IMR-90 (cell line): ENCODE measurements around the gene IL1RAP. TPM values are rescaled to one million over a fixed set of nuclear protein-coding genes. Genes with fewer than 3 reads are reported as not detected.

ENCODE experiments used
- ATAC-seq: fragments of 200-7000 bp; cut with Tn5 transposase; 2 replicates; pipeline ENCODE4 v1.9.1; 2020; ENCODE audit warnings: low read depth, mild to moderate bottlenecking, moderate library complexity
- BruUV-seq: library from RNA; stranded (reverse); fragments of 400-500 nt; replicated peaks from 2 replicates; lab custom pipeline; 2021; lab: Mats Ljungman, UMichigan
- CTCF ChIA-PET: fragments of 300-600 bp; formaldehyde crosslinking; extraction: SDS; loops from one replicate; lab custom pipeline; 2021; ENCODE audit warnings: antibody characterized with exemption; lab: Yijun Ruan, JAX
- POLR2A ChIA-PET: fragments of 300-600 bp; sonication (Branson Sonifier 250); formaldehyde crosslinking; loops from one replicate; lab custom pipeline; 2022; ENCODE audit warnings: antibody characterized with exemption; ENCODE audit not compliant: unreplicated experiment; lab: Charles Lee
- DNase-seq: peaks from one replicate; pipeline ENCODE4 v3.0.0; 2013
- H2AFZ ChIP-seq: replicated peaks from 2 replicates; pipeline ENCODE3; 2013; ENCODE audit warnings: low read length, mild to moderate bottlenecking; ENCODE audit not compliant: poor library complexity
- H2AK5ac ChIP-seq: 2 replicates; pipeline ENCODE4 v1.6.1; 2013; ENCODE audit warnings: low read depth, low read length, inconsistent platforms
- H2AK9ac ChIP-seq: replicated peaks from 2 replicates; pipeline ENCODE3; 2013; ENCODE audit warnings: mild to moderate bottlenecking, low read depth, low read length, moderate library complexity; ENCODE audit not compliant: poor library complexity
- H2BK120ac ChIP-seq: 2 replicates; pipeline ENCODE4 v1.6.1; 2013; ENCODE audit warnings: low read depth, low read length, inconsistent platforms
- H2BK15ac ChIP-seq: 3 replicates; pipeline ENCODE4 v1.6.1; 2013; ENCODE audit warnings: low read depth, low read length, inconsistent platforms
- H2BK20ac ChIP-seq: 2 replicates; pipeline ENCODE4 v1.6.1; 2013; ENCODE audit warnings: low read depth, mild to moderate bottlenecking, inconsistent platforms, low read length, moderate library complexity
- H2BK5ac ChIP-seq: 2 replicates; pipeline ENCODE4 v1.6.1; 2013; ENCODE audit warnings: mild to moderate bottlenecking, low read depth, low read length, inconsistent platforms; ENCODE audit not compliant: poor library complexity, severe bottlenecking
- H3K14ac ChIP-seq: replicated peaks from 2 replicates; pipeline ENCODE4 v1.6.1; 2013; ENCODE audit warnings: low read depth, low read length, inconsistent platforms
- H3K18ac ChIP-seq: 2 replicates; pipeline ENCODE4 v1.6.1; 2013; ENCODE audit warnings: low read depth, low read length, control low read depth
- H3K23ac ChIP-seq: 2 replicates; pipeline ENCODE4 v1.6.1; 2013; ENCODE audit warnings: low read depth, low read length, inconsistent platforms
- H3K27ac ChIP-seq: 2 replicates; pipeline ENCODE4 v1.5.1; 2013; ENCODE audit warnings: mild to moderate bottlenecking, control low read depth, low read length; ENCODE audit not compliant: insufficient read depth
- H3K27me3 ChIP-seq: 2 replicates; pipeline ENCODE4 v1.6.1; 2013; ENCODE audit warnings: low read length; ENCODE audit not compliant: control insufficient read depth, insufficient read depth
- H3K36me3 ChIP-seq: 2 replicates; pipeline ENCODE4 v1.6.1; 2013; ENCODE audit warnings: low read length, mixed read lengths; ENCODE audit not compliant: control insufficient read depth, insufficient read depth
- H3K4ac ChIP-seq: 2 replicates; pipeline ENCODE4 v1.6.1; 2013; ENCODE audit warnings: low read depth, low read length, inconsistent platforms
- H3K4me1 ChIP-seq: 2 replicates; pipeline ENCODE4 v1.6.1; 2013; ENCODE audit warnings: low read length, mixed read lengths; ENCODE audit not compliant: control insufficient read depth, insufficient read depth
- H3K4me2 ChIP-seq: 2 replicates; pipeline ENCODE4 v1.6.1; 2013; ENCODE audit warnings: low read depth, mild to moderate bottlenecking, control low read depth, low read length, moderate library complexity
- H3K4me3 ChIP-seq: 2 replicates; pipeline ENCODE4 v1.5.1; 2013; ENCODE audit warnings: low read depth, mild to moderate bottlenecking, control low read depth, low read length, moderate library complexity; ENCODE audit not compliant: insufficient read depth
- H3K56ac ChIP-seq: 2 replicates; pipeline ENCODE4 v1.6.1; 2013; ENCODE audit warnings: low read length, inconsistent platforms; ENCODE audit not compliant: insufficient read depth; ENCODE audit errors: extremely low read depth
- H3K79me1 ChIP-seq, 2 experiments: 2 replicates each; pipeline ENCODE4 v1.6.1; 2013; ENCODE audit warnings: low read length in 2 of 2, inconsistent platforms in 1 of 2, low read depth in 1 of 2
- H3K9ac ChIP-seq: 2 replicates; pipeline ENCODE4 v1.6.1; 2013; ENCODE audit warnings: low read depth, low read length, control low read depth
- H3K9me1 ChIP-seq: 2 replicates; pipeline ENCODE4 v1.6.1; 2013; ENCODE audit warnings: low read length, inconsistent platforms; ENCODE audit not compliant: insufficient read depth
- H3K9me3 ChIP-seq: 2 replicates; pipeline ENCODE4 v1.6.1; 2013; ENCODE audit warnings: low read length; ENCODE audit not compliant: control insufficient read depth, insufficient read depth
- H4K20me1 ChIP-seq: 2 replicates; pipeline ENCODE4 v1.6.1; 2013; ENCODE audit warnings: low read length, inconsistent platforms; ENCODE audit not compliant: insufficient read depth
- H4K5ac ChIP-seq: 2 replicates; pipeline ENCODE4 v1.6.1; 2013; ENCODE audit warnings: mild to moderate bottlenecking, low read depth, low read length, control low read depth
- H4K8ac ChIP-seq, 2 experiments: 2 replicates each; pipeline ENCODE4 v1.6.1; 2013; ENCODE audit warnings: low read depth in 2 of 2, low read length in 2 of 2, control low read depth in 1 of 2, inconsistent platforms in 1 of 2
- H4K91ac ChIP-seq: 2 replicates; pipeline ENCODE4 v1.6.1; 2013; ENCODE audit warnings: low read depth, low read length, inconsistent platforms; ENCODE audit not compliant: insufficient read depth
- CHD1 ChIP-seq: IDR thresholded peaks from 2 replicates; pipeline ENCODE4 v1.6.1; 2012; ENCODE audit warnings: low read depth, low read length, improper control_type of control experiment
- MAFK ChIP-seq: IDR thresholded peaks from 2 replicates; pipeline ENCODE4 v1.6.1; 2012; ENCODE audit warnings: low read depth, low read length, improper control_type of control experiment
- MXI1 ChIP-seq: IDR thresholded peaks from 2 replicates; pipeline ENCODE4 v1.6.1; 2012; ENCODE audit warnings: low read depth, mild to moderate bottlenecking, low read length, moderate library complexity, borderline replicate concordance
- RFX5 ChIP-seq: IDR thresholded peaks from 2 replicates; pipeline ENCODE4 v1.8.0; 2012; ENCODE audit warnings: low read depth, mild to moderate bottlenecking, low read length, moderate library complexity
- SMC3 ChIP-seq: fragments of 150-350 bp; IDR thresholded peaks from 2 replicates; pipeline ENCODE4 v1.6.1; 2016; ENCODE audit warnings: low read depth, mild to moderate bottlenecking, antibody characterized with exemption, low read length, moderate library complexity
- WGBS, 2 experiments: methylation state at CpG; one replicate each; pipeline versions ENCODE4 v1.1.5 to v1.1.7; 2013; ENCODE audit warnings: missing lambda C conversion rate in 2 of 2; ENCODE audit not compliant: insufficient read length in 1 of 2; ENCODE audit errors: extremely low coverage in 2 of 2; 5-methylcytosine and 5-hydroxymethylcytosine counted together
- dilution Hi-C: fragments of 300-500 bp; cut with HindIII; formaldehyde crosslinking; loops from one replicate; pipeline ENCODE4 v1.14.3; 2018; ENCODE audit warnings: low sequenced_read_pairs; ENCODE audit not compliant: unreplicated experiment
- in situ Hi-C: fragments of 300-500 bp; cut with MboI; formaldehyde crosslinking; loops from 3 replicates; pipeline ENCODE4 v1.14.3; 2019; ENCODE audit warnings: low sequenced_read_pairs, inconsistent platforms, mixed read lengths
- intact Hi-C: fragments of 100-400 bp; cut with micrococcal nuclease; formaldehyde crosslinking; loops from 2 replicates; pipeline ENCODE4 v1.10.0; 2022
- polyA plus RNA-seq, 3 experiments: library from polyadenylated mRNA; depleted of rRNA; stranded (reverse); fragments of >200 nt; gene quantifications; 2 replicates each; pipeline ENCODE4 v1.2.3, GENCODE V29; 2012; ENCODE audit warnings: low replicate concordance in 1 of 3
- total RNA-seq: library from RNA; depleted of rRNA; stranded (reverse); fragments of >200 nt; gene quantifications from 2 replicates; pipeline ENCODE4 v1.2.3, GENCODE V29; 2012

IL1RAP gene
- total and polyA plus RNA-seq, 2 of the 4 experiments (the other 2 are of a cell fraction): 8.3 to 11.3 TPM

GRCh38 chr3:190695225-190695624, 181.3 kb downstream of the IL1RAP start:
- Histone ChIP-seq H3K9me1 (no peaks in the 10 kb centered on the region), H2AK9ac (no peak overlapping the region), H3K27ac (no peak overlapping the region), H3K4ac (no peak overlapping the region), H3K27me3 (no peaks in the 10 kb centered on the region), H3K4me3 (no peak overlapping the region), H2BK5ac (no peak overlapping the region), H4K8ac (no peak overlapping the region), H3K79me1 (no peaks in the 10 kb centered on the region), H3K9ac (no peak overlapping the region), H2AFZ (no peak overlapping the region), H4K91ac (no peak overlapping the region), H2BK20ac (no peak overlapping the region), H3K9me3 (no peaks in the 10 kb centered on the region), H2BK15ac (no peak overlapping the region), H4K5ac (no peak overlapping the region), H3K4me1 (no peaks in the 10 kb centered on the region), H2AK5ac (no peak overlapping the region), H2BK120ac (no peak overlapping the region), H3K4me2 (no peak overlapping the region), H3K56ac (no peak overlapping the region), H3K23ac (0 out of 2 replicates have a peak overlapping the region, but pooled peaks have one; percentile 2), H3K14ac (no peak overlapping the region), H4K20me1 (no peaks in the 10 kb centered on the region), H3K18ac (no peak overlapping the region), H3K36me3 (no peaks in the 10 kb centered on the region)
- dilution Hi-C loops (no loop called here), in situ Hi-C loops (loop anchor here (5.0 to 10.0 kb wide), 2 partner anchors 173 to 730 kb away; no protein-coding TSS in a partner anchor), intact Hi-C loops (loop anchor here (5.0 to 10.0 kb wide), 4 partner anchors 163 to 483 kb away; partner anchors contain the start of gene CLDN1)
- WGBS, 2 experiments: no CpG with 5 or more reads among the region's 1 CpG
- peak; percentile 12 for DNase-seq
- no peak for ATAC-seq
- no peak for TF ChIP-seq CHD1
- no peak for TF ChIP-seq MAFK
- no peak for TF ChIP-seq SMC3
- no peak for TF ChIP-seq MXI1
- TF ChIP-seq RFX5: no peak
- BruUV-seq: no TSS peak
- POLR2A ChIA-PET: no interaction called here
- CTCF ChIA-PET: interaction anchor here (0.7 kb wide), 2 partner anchors 206 to 503 kb away, joined by 3 read pairs; no protein-coding TSS in a partner anchor
